K562 (cell line): Measurements from ENCODE around the gene ACYP2. TPM values are rescaled to one million over a fixed set of nuclear protein-coding genes. Genes with fewer than 3 reads are reported as not detected.

Experiments used
- ARID4B ChIP-seq: sonication (generic); formaldehyde crosslinking; IDR thresholded peaks from 2 replicates; pipeline ENCODE4 v1.8.0; 2022; ENCODE audit warnings: mild to moderate bottlenecking, missing genetic modification reagents
- ATF1 ChIP-seq, 2 experiments: fragments of 450-650 bp in 1 of 2; IDR thresholded peaks; 2 replicates each; pipeline ENCODE4 v1.6.1; 2016; ENCODE audit warnings: missing compliant biosample characterization in 1 of 2, missing genetic modification characterization in 1 of 2
- BRD9 ChIP-seq: fragments of 450-650 bp; IDR thresholded peaks from 2 replicates; pipeline ENCODE4 v1.6.1; 2018; ENCODE audit warnings: low read depth; ENCODE audit not compliant: partially characterized antibody
- CCNT2 ChIP-seq: IDR thresholded peaks from 2 replicates; pipeline ENCODE4 v1.6.1; 2011; ENCODE audit warnings: borderline replicate concordance, low read depth, mild to moderate bottlenecking, moderate library complexity, mixed read lengths, low read length; ENCODE audit not compliant: insufficient read length; ENCODE audit errors: extremely low read depth
- ETV5 ChIP-seq: sonication (generic); formaldehyde crosslinking; IDR thresholded peaks from 2 replicates; pipeline ENCODE4 v1.4.0; 2020; ENCODE audit warnings: low read depth, mild to moderate bottlenecking, missing genetic modification reagents
- GMEB1 ChIP-seq: fragments of 250-450 bp; sonication (Bioruptor Pico); IDR thresholded peaks from 2 replicates; pipeline ENCODE4 v1.4.0; 2020; ENCODE audit warnings: mild to moderate bottlenecking
- GTF2E2 ChIP-seq: fragments of 200-800 bp; sonication (Bioruptor generic); IDR thresholded peaks from 2 replicates; pipeline ENCODE4 v1.6.1; 2016; ENCODE audit warnings: missing genetic modification characterization, missing compliant biosample characterization
- HDAC2 ChIP-seq: fragments of 450-650 bp; IDR thresholded peaks from 2 replicates; pipeline ENCODE4 v1.6.1; 2016; ENCODE audit warnings: mild to moderate bottlenecking
- ID3 ChIP-seq, 2 experiments: fragments of 250-450 bp in 1 of 2; fragments of 450-650 bp in 1 of 2; sonication (Bioruptor Pico) in 1 of 2; IDR thresholded peaks; 2 replicates each; pipeline versions ENCODE4 v1.6.1 to v1.8.0; 2016 to 2021; ENCODE audit warnings: mild to moderate bottlenecking in 2 of 2, moderate library complexity in 2 of 2, missing compliant biosample characterization in 1 of 2, missing genetic modification characterization in 1 of 2
- MAFG ChIP-seq: fragments of 450-650 bp; conservative IDR thresholded peaks from 2 replicates; pipeline ENCODE4 v1.6.1; 2016; ENCODE audit warnings: missing genetic modification characterization, missing compliant biosample characterization
- MAX ChIP-seq: sonication (generic); formaldehyde crosslinking; IDR thresholded peaks from 2 replicates; pipeline ENCODE4 v1.9.0; 2022; ENCODE audit warnings: mild to moderate bottlenecking, missing genetic modification reagents
- NFATC3 ChIP-seq: fragments of 450-650 bp; IDR thresholded peaks from 2 replicates; pipeline ENCODE4 v1.6.1; 2017; ENCODE audit warnings: mild to moderate bottlenecking
- PRMT5 ChIP-seq: sonication (generic); formaldehyde crosslinking; IDR thresholded peaks from 2 replicates; pipeline ENCODE4 v1.5.0; 2020; ENCODE audit warnings: missing genetic modification reagents
- RFX5 ChIP-seq: IDR thresholded peaks from 2 replicates; pipeline ENCODE4 v1.6.1; 2011; ENCODE audit warnings: low read depth, mild to moderate bottlenecking, improper control_type of control experiment, low read length
- RUNX1 ChIP-seq: sonication (generic); IDR thresholded peaks from 2 replicates; pipeline ENCODE4 v1.6.1; 2016; ENCODE audit warnings: antibody characterized with exemption, low read depth
- SMARCE1 ChIP-seq: fragments of 450-650 bp; IDR thresholded peaks from 2 replicates; pipeline ENCODE4 v1.7.1; 2016; ENCODE audit warnings: mild to moderate bottlenecking
- SRSF1 ChIP-seq: fragments of 200-400 bp; formaldehyde crosslinking; IDR thresholded peaks from 2 replicates; pipeline ENCODE4 v1.6.1; 2017; ENCODE audit warnings: mild to moderate bottlenecking, low read depth, low read length, moderate library complexity
- STAT5B ChIP-seq: fragments of 250-450 bp; sonication (Bioruptor Pico); IDR thresholded peaks from 2 replicates; pipeline ENCODE4 v1.8.0; 2021; ENCODE audit warnings: mild to moderate bottlenecking, inconsistent platforms
- TAF9B ChIP-seq: fragments of 450-650 bp; IDR thresholded peaks from 2 replicates; pipeline ENCODE4 v1.6.1; 2018; ENCODE audit warnings: mild to moderate bottlenecking; ENCODE audit not compliant: partially characterized antibody
- TBP ChIP-seq: optimal IDR thresholded peaks from 2 replicates; pipeline ENCODE3; 2011; ENCODE audit warnings: low read depth, low read length, improper control_type of control experiment
- ZBED1 ChIP-seq: IDR thresholded peaks from 2 replicates; pipeline ENCODE4 v1.6.1; 2014
- ZEB2 ChIP-seq: fragments of 450-650 bp; IDR thresholded peaks from 2 replicates; pipeline ENCODE4 v1.6.1; 2016
- polyA plus RNA-seq, 8 experiments: library from polyadenylated mRNA; depleted of rRNA in 4 of 8; stranded (reverse) in 5 of 8; unstranded in 3 of 8; fragments of >200 nt; fragmentation: Nextera tagmentation in 2 of 8; fragmentation: Illumina TruSeq in 1 of 8; extraction: Ambion mirVana in 2 of 8; extraction: Trizol in 1 of 8; gene quantifications; 2 replicates each; pipeline versions ENCODE4 v1.2.1 to v1.2.3, GENCODE V29; 2011 to 2014; ENCODE audit warnings: inconsistent platforms in 1 of 8, missing spikeins in 1 of 8
- total RNA-seq, 7 experiments: library from RNA; depleted of rRNA in 6 of 7; stranded (reverse); fragments of >200 nt in 6 of 7; fragmentation: Illumina TruSeq in 2 of 7; extraction: Trizol in 2 of 7; gene quantifications; 2 replicates each; pipeline versions ENCODE4 v1.2.1 to v1.2.3, GENCODE V29; 2011 to 2021; ENCODE audit warnings: low replicate concordance in 1 of 7

Gene ACYP2
- total and polyA plus RNA-seq, 9 of the 15 experiments (the other 6 are each of a cell fraction or from before 2014, with no cell fraction given) = 1.0 to 4.1 (median 2.0) TPM

GRCh38 chr2:54115284-54116137, at the start of gene ACYP2 (continued):
- peak; percentile 18; the same call in 1 of the 2 replicates for TF ChIP-seq ARID4B
- peak; percentile 70 for TF ChIP-seq ATF1 (CRISPR knock-in tag; IDR thresholded peaks at IDR 0.05)
- TF ChIP-seq ATF1 (tag; IDR thresholded peaks at IDR 0.05) = peak; percentile 88
- no peak for TF ChIP-seq BRD9
- 0 out of 2 replicates have a peak, but pooled peaks have one; percentile 46 for TF ChIP-seq PRMT5
- TF ChIP-seq TAF9B = peak; percentile 94
- TF ChIP-seq HDAC2 = no peak; the same call in 1 of the 2 replicates
- 0 out of 2 replicates have a peak, but pooled peaks have one; percentile 59 for TF ChIP-seq ZBED1
- TF ChIP-seq RFX5 = no peak
- peak; percentile 43; the same call in 1 of the 2 replicates for TF ChIP-seq SMARCE1
- 0 out of 2 replicates have a peak, but pooled peaks have one; percentile 24 for TF ChIP-seq RUNX1
- TF ChIP-seq GTF2E2 (tag) = peak; percentile 96
- peak; percentile 81 for TF ChIP-seq MAX
- no peak for TF ChIP-seq ID3 (CRISPR knock-in tag; IDR thresholded peaks at IDR 0.05)
- TF ChIP-seq ID3 (tag; IDR thresholded peaks at IDR 0.05) = peak; percentile 72; the same call in 1 of the 2 replicates
- TF ChIP-seq STAT5B (CRISPR knock-in tag) = no peak
- no peak for TF ChIP-seq SRSF1
- TF ChIP-seq CCNT2 = peak; percentile 60
- peak; percentile 90 for TF ChIP-seq MAFG (tag)
- peak; percentile 32; the same call in 1 of the 2 replicates for TF ChIP-seq ZEB2
- peak; percentile 70 for TF ChIP-seq TBP
- peak; percentile 62; the same call in 1 of the 2 replicates for TF ChIP-seq GMEB1 (CRISPR knock-in tag)
- TF ChIP-seq ETV5 = peak; percentile 91
- no peak for TF ChIP-seq NFATC3
